ENCODE data around the gene ZNF536. TPM values are rescaled to one million over a fixed set of nuclear protein-coding genes. Genes with fewer than 3 reads are reported as not detected.

ZNF536 gene
- total RNA-seq, 1 experiment from 2014 or later: not detected

GRCh38 chr19:30406220-30407067, 34.3 kb downstream of the ZNF536 start:
- CTCF ChIA-PET: interaction anchor here (0.6 to 0.7 kb wide), 2 partner anchors 301 to 549 kb away, joined by 3 to 4 read pairs; no protein-coding TSS in a partner anchor
- no peak overlapping the region for H3K4me3 Mint-ChIP-seq (ENCODE audit: unreplicated experiment)
- TF ChIP-seq CTCF (IDR thresholded peaks at IDR 0.05; ENCODE audit: insufficient read depth in 1 of 2, low read depth in 1 of 2, low read length in 1 of 2, severe bottlenecking in 1 of 2, unreplicated experiment in 1 of 2): peak; percentile 34 to 55
- no peaks in the 10 kb centered on the region for H3K9me3 Mint-ChIP-seq (ENCODE audit: unreplicated experiment)
- H3K27me3 Mint-ChIP-seq (ENCODE audit: insufficient read depth, unreplicated experiment): peaks cover 2% of the 10 kb centered on the region
- no TSS peak for BruUV-seq (replicated peaks)
- no peaks in the 10 kb centered on the region for H3K4me1 ChIP-seq
- peak in 1 of 2 experiments; percentile 38 for DNase-seq
- no peaks in the 10 kb centered on the region for H3K4me1 Mint-ChIP-seq (ENCODE audit: low read depth, unreplicated experiment)
- H3K9me3 ChIP-seq: no peaks in the 10 kb centered on the region
- no peak overlapping the region for H3K27ac Mint-ChIP-seq (ENCODE audit: unreplicated experiment)
- no peak overlapping the region for H3K4me3 ChIP-seq (ENCODE audit: low read depth, low read length)
- POLR2A ChIA-PET: no interaction called here
- H3K36me3 Mint-ChIP-seq (ENCODE audit: insufficient read depth, unreplicated experiment): no peaks in the 10 kb centered on the region
- no peaks in the 10 kb centered on the region for H3K36me3 ChIP-seq (ENCODE audit: control insufficient read depth, insufficient read depth, low read length)
- no peaks in the 10 kb centered on the region for H3K27me3 ChIP-seq (replicated peaks; ENCODE audit: control insufficient read depth, insufficient read depth, low read length)
- intact Hi-C loops (cut with micrococcal nuclease; ENCODE audit: unreplicated experiment): loop anchor here (5.0 kb wide), 1 partner anchor 179 kb away; no protein-coding TSS in a partner anchor

- intact Hi-C loops (cut with micrococcal nuclease; ENCODE audit: unreplicated experiment): loop anchor here (5.0 kb wide), 1 partner anchor 180 kb away; no protein-coding TSS in a partner anchor
- CTCF ChIA-PET: no interaction called here
These were observed 35.0 kb downstream of the ZNF536 start for GRCh38 chr19:30407068-30407709.

More at GRCh38 chr19:30407068-30407709, 35.0 kb downstream of the ZNF536 start:
- H3K27ac Mint-ChIP-seq (ENCODE audit: unreplicated experiment): no peak overlapping the region
- no peaks in the 10 kb centered on the region for H3K9me3 Mint-ChIP-seq (ENCODE audit: unreplicated experiment)
- no peak overlapping the region for H3K4me3 Mint-ChIP-seq (ENCODE audit: unreplicated experiment)
- Histone ChIP-seq H3K4me3 (ENCODE audit: low read depth, low read length) (no peak overlapping the region), H3K36me3 (ENCODE audit: control insufficient read depth, insufficient read depth, low read length) (no peaks in the 10 kb centered on the region), H3K9me3 (0 out of 2 replicates have a peak, but pooled peaks cover under 1% of the 10 kb centered on the region), H3K27me3 (replicated peaks; ENCODE audit: control insufficient read depth, insufficient read depth, low read length) (no peaks in the 10 kb centered on the region), H3K4me1 (no peaks in the 10 kb centered on the region)
- H3K36me3 Mint-ChIP-seq (ENCODE audit: insufficient read depth, unreplicated experiment): no peaks in the 10 kb centered on the region
- no TSS peak for BruUV-seq (replicated peaks)
- POLR2A ChIA-PET: no interaction called here
- no peaks in the 10 kb centered on the region for H3K4me1 Mint-ChIP-seq (ENCODE audit: low read depth, unreplicated experiment)
- no peak for DNase-seq
- TF ChIP-seq CTCF (IDR thresholded peaks at IDR 0.05; ENCODE audit: insufficient read depth in 1 of 2, low read depth in 1 of 2, low read length in 1 of 2, severe bottlenecking in 1 of 2, unreplicated experiment in 1 of 2): no peak
- no peaks in the 10 kb centered on the region for H3K27me3 Mint-ChIP-seq (ENCODE audit: insufficient read depth, unreplicated experiment)
